Activated CD4-positive, alpha-beta memory T cell treated with anti-CD3 and anti-CD28 coated beads, Interleukin-2, amount 10 ng/mL, durations not matched to agents 7 days and 5 days (primary cell): ENCODE data around the gene S100A14. TPM values are rescaled to one million over a fixed set of nuclear protein-coding genes. Genes with fewer than 3 reads are reported as not detected.
"Not testable (repeated sequence)": the region's sequence is repeated elsewhere in the genome, so short reads cannot be mapped to it uniquely, and the experiment has no call there.

Experiments
- CTCF ChIA-PET: fragments of 350-600 bp; sonication (Branson Sonifier 250); formaldehyde crosslinking; loops from one replicate; lab custom pipeline; 2021; ENCODE audit warnings: antibody characterized with exemption, inconsistent platforms; lab: Charles Lee
- POLR2A ChIA-PET: fragments of 350-600 bp; sonication (Branson Sonifier 250); formaldehyde crosslinking; loops from one replicate; lab custom pipeline; 2021; ENCODE audit warnings: antibody characterized with exemption; lab: Charles Lee
- DNase-seq: peaks from one replicate; pipeline ENCODE4 v3.0.0-alpha.2; 2020
- H3K27ac Mint-ChIP-seq: one replicate; pipeline ENCODE4 v1.8.0; 2021; ENCODE audit warnings: mild to moderate bottlenecking, mixed read lengths
- H3K27me3 Mint-ChIP-seq: one replicate; pipeline ENCODE4 v1.8.0; 2021; ENCODE audit warnings: mixed read lengths
- H3K36me3 Mint-ChIP-seq: one replicate; pipeline ENCODE4 v1.8.0; 2021; ENCODE audit warnings: low read depth, mixed read lengths
- H3K4me1 Mint-ChIP-seq: one replicate; pipeline ENCODE4 v1.8.0; 2021; ENCODE audit warnings: mixed read lengths
- H3K4me3 Mint-ChIP-seq: one replicate; pipeline ENCODE4 v1.8.0; 2021; ENCODE audit warnings: mild to moderate bottlenecking, mixed read lengths
- H3K9me3 Mint-ChIP-seq: one replicate; pipeline ENCODE4 v1.8.0; 2021; ENCODE audit warnings: mixed read lengths
- total RNA-seq, 2 experiments: library from RNA; stranded (reverse); gene quantifications; one replicate each; pipeline ENCODE4 v1.2.3, GENCODE V29; 2021

The S100A14 gene
- total RNA-seq, 2 experiments from 2014 or later: not detected

- Mint-ChIP-seq H3K36me3 (no peaks in the 10 kb centered on the region), H3K9me3 (no peaks in the 10 kb centered on the region), H3K27ac (no peak overlapping the region), H3K4me1 (peaks cover 18% of the 10 kb centered on the region), H3K4me3 (no peak overlapping the region), H3K27me3 (no peaks in the 10 kb centered on the region)
- ChIA-PET POLR2A (interaction anchor here (0.8 to 1.4 kb wide), 4 partner anchors 18 to 130 kb away, joined by 3 to 5 read pairs (median 4); partner anchors contain the start of gene INTS3), CTCF (interaction anchor here (1.9 to 3.3 kb wide), 2 partner anchors 26 to 66 kb away, joined by 5 to 18 read pairs; no protein-coding TSS in a partner anchor)
- DNase-seq: no peak
Measured at GRCh38 chr1:153598309-153599172, 17.6 kb downstream of the S100A14 start.

- CTCF ChIA-PET: interaction anchor here (0.6 to 3.3 kb wide), 4 partner anchors 21 to 347 kb away, joined by 3 to 18 read pairs (median 4); no protein-coding TSS in a partner anchor
- POLR2A ChIA-PET: interaction anchor here (0.8 kb wide), 1 partner anchor 53 kb away, joined by 3 read pairs; no protein-coding TSS in a partner anchor
- no peak for DNase-seq
- Mint-ChIP-seq H3K4me3 (no peak overlapping the region), H3K27me3 (no peaks in the 10 kb centered on the region), H3K9me3 (no peaks in the 10 kb centered on the region), H3K4me1 (peaks cover 18% of the 10 kb centered on the region), H3K27ac (peak overlapping the region; percentile 33), H3K36me3 (no peaks in the 10 kb centered on the region)
Measured at GRCh38 chr1:153597206-153597605, 18.9 kb downstream of the S100A14 start.

DNA sequence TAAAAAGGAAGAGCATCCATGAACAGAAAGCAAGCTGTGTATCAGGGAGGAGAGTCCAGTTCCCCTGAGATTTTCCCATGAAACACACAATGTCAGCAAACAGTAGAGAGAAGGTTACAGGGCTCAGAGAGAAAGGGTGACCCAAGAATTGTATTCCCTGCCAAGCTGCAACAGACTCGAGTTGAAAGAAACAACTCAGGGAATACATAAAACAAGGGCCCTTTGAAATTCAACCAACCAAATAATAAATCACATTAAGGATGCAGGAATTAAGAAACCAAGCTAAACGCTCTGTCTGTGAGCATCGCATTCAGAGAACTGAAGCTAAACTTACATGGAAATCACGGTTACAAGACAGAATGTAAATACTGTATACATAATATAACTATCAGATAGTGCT lies 23.4 kb downstream of the S100A14 start:
- Mint-ChIP-seq H3K27me3 (no peaks in the 10 kb centered on the region), H3K36me3 (no peaks in the 10 kb centered on the region), H3K27ac (no peak overlapping the region), H3K4me1 (peaks cover 9% of the 10 kb centered on the region), H3K9me3 (no peaks in the 10 kb centered on the region), H3K4me3 (no peak overlapping the region)
- ChIA-PET POLR2A (interaction anchor here (0.8 to 0.9 kb wide), 3 partner anchors 11 to 41 kb away, joined by 3 to 4 read pairs (median 3); partner anchors contain the start of gene CHTOP), CTCF (interaction anchor here (1.0 to 3.3 kb wide), 3 partner anchors 21 to 82 kb away, joined by 4 to 13 read pairs (median 6); no protein-coding TSS in a partner anchor)
- DNase-seq: no peak

DNA sequence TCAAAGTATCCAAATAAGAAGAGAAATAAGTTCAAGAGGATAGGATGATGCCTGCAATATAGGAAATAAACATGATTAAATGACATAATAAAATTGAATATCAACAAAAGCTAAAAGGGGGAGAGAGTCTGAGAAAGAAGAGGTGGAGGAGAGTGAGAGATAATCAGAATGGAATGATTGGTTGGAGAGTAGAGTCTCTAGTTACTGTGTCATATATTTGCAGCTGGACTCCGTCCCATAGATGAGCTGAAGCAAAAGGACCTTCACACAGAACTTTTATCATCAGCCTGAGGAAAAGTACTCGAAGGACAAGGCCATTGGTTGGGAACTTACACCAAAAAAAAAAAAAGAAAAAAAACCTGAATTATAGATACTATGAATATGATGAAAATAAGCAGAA lies 27.6 kb downstream of the S100A14 start:
- Mint-ChIP-seq H3K27me3 (peaks cover 11% of the 10 kb centered on the region), H3K27ac (no peak overlapping the region), H3K9me3 (no peaks in the 10 kb centered on the region), H3K4me3 (no peak overlapping the region), H3K36me3 (no peaks in the 10 kb centered on the region), H3K4me1 (no peaks in the 10 kb centered on the region)
- ChIA-PET CTCF (interaction anchor here (1.2 kb wide), 1 partner anchor 15 kb away, joined by 4 read pairs; no protein-coding TSS in a partner anchor), POLR2A (no interaction called here)
- DNase-seq: no peak

DNA sequence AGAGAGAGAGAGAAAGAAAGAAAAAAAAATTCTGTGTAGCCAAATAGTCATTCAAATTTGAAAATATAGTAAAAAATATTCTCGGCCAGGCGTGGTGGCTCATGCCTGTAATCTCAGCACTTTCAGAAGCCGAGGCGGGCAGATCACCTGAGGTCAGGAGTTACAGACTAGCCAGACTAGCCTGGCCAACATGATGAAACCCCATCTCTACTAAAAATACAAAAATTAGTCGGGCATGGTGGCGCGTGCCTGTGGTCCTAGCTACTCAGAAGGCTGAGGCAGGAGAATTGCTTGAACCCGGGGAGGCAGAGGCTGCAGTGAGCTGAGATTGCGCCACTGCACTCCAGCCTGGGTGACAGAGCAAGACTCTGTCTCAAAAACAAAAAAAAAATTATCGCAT lies 28.1 kb downstream of the S100A14 start:
- H3K36me3 Mint-ChIP-seq, POLR2A ChIA-PET, DNase-seq, H3K4me3 Mint-ChIP-seq, H3K27ac Mint-ChIP-seq, H3K9me3 Mint-ChIP-seq, H3K4me1 Mint-ChIP-seq: not testable (repeated sequence)
- CTCF ChIA-PET: interaction anchor here (1.2 kb wide), 1 partner anchor 16 kb away, joined by 4 read pairs; no protein-coding TSS in a partner anchor
- peaks cover 11% of the 10 kb centered on the region for H3K27me3 Mint-ChIP-seq

DNA sequence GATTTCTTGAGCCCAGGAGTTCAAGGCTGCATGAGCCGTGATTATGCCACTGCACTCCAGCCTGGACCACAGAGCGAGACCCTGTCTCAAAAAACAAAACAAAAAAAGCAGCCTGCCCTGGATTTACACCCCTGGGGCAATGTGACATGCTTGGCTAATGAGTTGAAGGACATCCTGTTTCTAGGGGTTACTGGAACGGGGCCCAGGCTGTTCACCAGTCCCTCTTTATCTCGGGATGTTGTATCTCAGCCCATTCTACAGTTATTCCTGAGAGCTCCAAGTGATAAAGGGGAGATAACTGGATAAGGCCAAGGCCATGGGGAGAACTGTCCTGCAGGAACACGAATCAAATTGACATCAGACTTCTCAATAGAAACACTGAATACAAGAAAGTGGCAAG lies 28.8 kb downstream of the S100A14 start:
- Mint-ChIP-seq H3K9me3 (no peaks in the 10 kb centered on the region), H3K4me1 (no peaks in the 10 kb centered on the region), H3K27ac (no peak overlapping the region), H3K4me3 (no peak overlapping the region), H3K27me3 (peaks cover 11% of the 10 kb centered on the region), H3K36me3 (no peaks in the 10 kb centered on the region)
- ChIA-PET POLR2A (no interaction called here), CTCF (no interaction called here)
- no peak for DNase-seq

DNA sequence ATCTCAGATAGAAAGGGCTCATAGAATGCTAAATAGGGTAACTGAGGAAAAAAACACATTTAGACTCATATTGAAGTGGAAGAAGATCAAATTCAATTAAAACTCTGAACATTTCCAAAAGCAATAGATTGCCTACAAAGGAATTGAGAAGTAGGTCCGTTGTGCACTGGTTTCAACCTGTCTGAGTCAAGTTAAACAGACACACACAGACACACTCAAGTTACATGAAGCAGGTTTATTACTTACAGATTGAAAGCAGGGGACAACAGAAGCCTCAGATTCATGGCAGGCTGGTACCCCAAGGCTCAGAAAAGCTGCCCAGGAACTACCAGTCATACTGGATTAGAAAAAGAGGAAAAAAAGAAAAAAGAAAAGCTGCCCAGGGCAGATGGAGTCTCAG lies 29.8 kb downstream of the S100A14 start:
- H3K4me3 Mint-ChIP-seq: no peak overlapping the region
- no peak for DNase-seq
- POLR2A ChIA-PET: no interaction called here
- H3K9me3 Mint-ChIP-seq: no peaks in the 10 kb centered on the region
- H3K27ac Mint-ChIP-seq: no peak overlapping the region
- CTCF ChIA-PET: no interaction called here
- no peaks in the 10 kb centered on the region for H3K4me1 Mint-ChIP-seq
- peaks cover 11% of the 10 kb centered on the region for H3K27me3 Mint-ChIP-seq
- H3K36me3 Mint-ChIP-seq: no peaks in the 10 kb centered on the region

GRCh38 chr1:153585006-153585405 lies 31.1 kb downstream of the S100A14 start:
- Mint-ChIP-seq H3K4me3 (no peak overlapping the region), H3K27me3 (peaks cover 11% of the 10 kb centered on the region), H3K9me3 (no peaks in the 10 kb centered on the region), H3K36me3 (no peaks in the 10 kb centered on the region), H3K27ac (no peak overlapping the region), H3K4me1 (no peaks in the 10 kb centered on the region)
- CTCF ChIA-PET: interaction anchor here (1.0 kb wide), 1 partner anchor 23 kb away, joined by 3 read pairs; no protein-coding TSS in a partner anchor
- no peak for DNase-seq
- POLR2A ChIA-PET: interaction anchor here (1.0 kb wide), 1 partner anchor 12 kb away, joined by 3 read pairs; no protein-coding TSS in a partner anchor

GRCh38 chr1:153583976-153584375 lies 32.1 kb downstream of the S100A14 start:
- no peaks in the 10 kb centered on the region for H3K36me3 Mint-ChIP-seq

DNA sequence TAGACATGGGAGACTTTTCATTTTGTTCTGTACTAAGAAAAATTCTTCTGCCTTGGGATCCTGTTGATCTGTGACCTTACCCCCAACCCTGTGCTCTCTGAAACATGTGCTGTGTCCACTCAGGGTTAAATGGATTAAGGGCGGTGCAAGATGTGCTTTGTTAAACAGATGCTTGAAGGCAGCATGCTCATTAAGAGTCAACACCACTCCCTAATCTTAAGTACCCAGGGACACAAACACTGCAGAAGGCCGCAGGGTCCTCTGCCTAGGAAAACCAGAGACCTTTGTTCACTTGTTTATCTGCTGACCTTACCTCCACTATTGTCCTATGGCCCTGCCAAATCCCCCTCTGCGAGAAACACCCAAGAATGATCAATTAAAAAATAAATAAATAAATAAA lies 32.6 kb downstream of the S100A14 start:
- H3K9me3 Mint-ChIP-seq, POLR2A ChIA-PET, DNase-seq, H3K4me1 Mint-ChIP-seq, H3K27ac Mint-ChIP-seq, H3K4me3 Mint-ChIP-seq, H3K36me3 Mint-ChIP-seq: not testable (repeated sequence)
- peaks cover 21% of the 10 kb centered on the region for H3K27me3 Mint-ChIP-seq
- CTCF ChIA-PET: interaction anchor here (0.6 to 0.7 kb wide), 2 partner anchors 11 to 89 kb away, joined by 3 to 4 read pairs; no protein-coding TSS in a partner anchor

More at GRCh38 chr1:153583976-153584375, 32.1 kb downstream of the S100A14 start:
- CTCF ChIA-PET: interaction anchor here (0.6 to 0.7 kb wide), 2 partner anchors 11 to 90 kb away, joined by 3 to 4 read pairs; no protein-coding TSS in a partner anchor
- Mint-ChIP-seq H3K4me3 (no peak overlapping the region), H3K4me1 (no peaks in the 10 kb centered on the region), H3K9me3 (no peaks in the 10 kb centered on the region), H3K27ac (no peak overlapping the region), H3K27me3 (peaks cover 16% of the 10 kb centered on the region)
- DNase-seq: no peak
- POLR2A ChIA-PET: no interaction called here

- H3K4me1 Mint-ChIP-seq, H3K36me3 Mint-ChIP-seq, DNase-seq, H3K27ac Mint-ChIP-seq, CTCF ChIA-PET, POLR2A ChIA-PET, H3K9me3 Mint-ChIP-seq, H3K4me3 Mint-ChIP-seq: not testable (repeated sequence)
- H3K27me3 Mint-ChIP-seq: peaks cover 28% of the 10 kb centered on the region
Measured at GRCh38 chr1:153582836-153583235, 33.3 kb downstream of the S100A14 start.

- CTCF ChIA-PET: interaction anchor here (0.8 kb wide), 1 partner anchor 36 kb away, joined by 3 read pairs; no protein-coding TSS in a partner anchor
- POLR2A ChIA-PET: interaction anchor here (2.0 kb wide), 1 partner anchor 55 kb away, joined by 8 read pairs; the partner anchor contains the start of gene CHTOP
Measured at GRCh38 chr1:153578936-153579335, 37.2 kb downstream of the S100A14 start.

GRCh38 chr1:153578490-153578889 lies 37.6 kb downstream of the S100A14 start:
- ChIA-PET CTCF (interaction anchor here (0.8 kb wide), 1 partner anchor 37 kb away, joined by 3 read pairs; no protein-coding TSS in a partner anchor), POLR2A (interaction anchor here (0.6 to 2.0 kb wide), 2 partner anchors 56 to 379 kb away, joined by 3 to 8 read pairs; partner anchors contain the start of gene CHTOP)
- H3K27ac Mint-ChIP-seq: no peak overlapping the region
- H3K9me3 Mint-ChIP-seq: no peaks in the 10 kb centered on the region
- no peaks in the 10 kb centered on the region for H3K36me3 Mint-ChIP-seq
- H3K27me3 Mint-ChIP-seq: peaks cover 28% of the 10 kb centered on the region
- DNase-seq: no peak
- H3K4me1 Mint-ChIP-seq: peaks cover 9% of the 10 kb centered on the region
- no peak overlapping the region for H3K4me3 Mint-ChIP-seq

More at GRCh38 chr1:153578936-153579335, 37.2 kb downstream of the S100A14 start:
- H3K27me3 Mint-ChIP-seq: peaks cover 28% of the 10 kb centered on the region
- H3K4me1 Mint-ChIP-seq: peaks cover 9% of the 10 kb centered on the region
- no peaks in the 10 kb centered on the region for H3K36me3 Mint-ChIP-seq
- no peak overlapping the region for H3K4me3 Mint-ChIP-seq
- no peak for DNase-seq
- H3K9me3 Mint-ChIP-seq: no peaks in the 10 kb centered on the region
- H3K27ac Mint-ChIP-seq: no peak overlapping the region
